ENCODE measurements around the gene PCDHGC5. TPM values are rescaled to one million over a fixed set of nuclear protein-coding genes. Genes with fewer than 3 reads are reported as not detected.

Gene PCDHGC5
- total and polyA plus RNA-seq, 2 experiments from 2014 or later = 1.8 to 2.2 TPM

DNA sequence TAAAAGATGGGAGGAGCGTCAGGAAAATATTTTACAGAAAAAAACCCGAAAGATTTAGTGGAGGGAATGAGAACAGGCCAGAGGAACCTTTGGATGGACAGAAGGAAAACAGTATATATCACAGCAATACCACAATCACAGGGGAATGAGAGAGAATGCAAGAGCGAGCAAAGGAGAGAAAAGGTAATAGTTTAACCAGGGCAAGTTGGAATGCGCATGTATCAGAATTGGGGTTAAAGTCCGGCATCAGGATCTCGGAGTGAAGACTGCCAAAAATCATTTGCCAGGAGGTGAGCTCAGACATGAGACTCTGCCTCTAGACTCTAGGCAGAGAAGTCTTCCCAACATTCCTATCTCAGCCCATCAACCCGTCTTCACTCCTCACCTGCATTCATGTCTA lies 36.8 kb downstream of the PCDHGC5 start:
- Histone ChIP-seq H3K27me3 (replicated peaks; ENCODE audit: insufficient read depth) (no peaks in the 10 kb centered on the region), H4K20me1 (ENCODE audit: insufficient read depth) (no peaks in the 10 kb centered on the region), H3K9ac (peak overlapping the region; percentile 75), H3K79me2 (ENCODE audit: insufficient read depth) (0 out of 2 replicates have a peak, but pooled peaks cover 7% of the 10 kb centered on the region), H3K9me2 (ENCODE audit: insufficient read depth) (no peaks in the 10 kb centered on the region), H2AFZ (peak overlapping the region; percentile 57), H3K4me1 (ENCODE audit: insufficient read depth) (peaks cover 68% of the 10 kb centered on the region), H3K36me3 (ENCODE audit: low read depth) (0 out of 2 replicates have a peak, but pooled peaks cover 4% of the 10 kb centered on the region), H3K27ac (peak overlapping the region; percentile 92), H3K4me2 (ENCODE audit: unreplicated experiment) (peak overlapping the region; percentile 96), H3K4me3 (peak overlapping the region; percentile 58), H3K9me3 (ENCODE audit: low read depth) (no peaks in the 10 kb centered on the region), H3F3A (ENCODE audit: insufficient read depth) (peaks cover 83% of the 10 kb centered on the region)
- peak; percentile 37 for DNase-seq
- in situ Hi-C loops (cut with MboI) = no loop called here
- 29% methylated on average over 7 of the region's 7 CpGs for WGBS, 2 experiments (ENCODE audit: low coverage in 1 of 2, low lambda C conversion rate in 2 of 2, missing lambda C conversion rate in 2 of 2)
- TF ChIP-seq EZH2 (IDR thresholded peaks at IDR 0.05; ENCODE audit: insufficient read depth, poor library complexity, severe bottlenecking) = no peak
- TF ChIP-seq EZH2phosphoT487 (IDR thresholded peaks at IDR 0.05; ENCODE audit: insufficient read depth, low read depth) = no peak

DNA sequence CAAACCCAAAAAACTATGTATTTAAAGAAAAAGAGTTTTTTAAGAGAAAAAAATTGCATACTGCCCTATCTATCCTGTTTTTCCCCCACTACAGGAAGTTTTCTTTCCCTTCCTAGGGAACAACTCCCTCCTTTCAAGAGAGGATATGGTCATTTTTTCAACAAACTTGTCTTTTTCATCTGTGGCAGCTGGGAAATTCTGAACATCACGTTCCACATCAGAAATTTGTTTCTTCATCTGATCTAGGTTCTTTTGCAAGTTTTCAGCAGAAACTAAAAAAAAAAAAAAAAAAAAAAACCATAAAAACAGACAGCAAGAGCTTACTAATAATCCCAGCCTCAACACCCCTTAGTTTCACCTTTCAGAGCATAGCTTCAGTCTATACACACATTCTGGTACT lies 38.5 kb downstream of the PCDHGC5 start:
- 0 out of 2 replicates have a peak, but pooled peaks cover 11% of the 10 kb centered on the region for H3K79me2 ChIP-seq (ENCODE audit: insufficient read depth)
- no peak overlapping the region for H3K9ac ChIP-seq
- no peaks in the 10 kb centered on the region for H3K9me3 ChIP-seq (ENCODE audit: low read depth)
- DNase-seq = no peak
- TF ChIP-seq EZH2 (IDR thresholded peaks at IDR 0.05; ENCODE audit: insufficient read depth, poor library complexity, severe bottlenecking) (no peak), EZH2phosphoT487 (IDR thresholded peaks at IDR 0.05; ENCODE audit: insufficient read depth, low read depth) (no peak)
- H4K20me1 ChIP-seq (ENCODE audit: insufficient read depth) = no peaks in the 10 kb centered on the region
- 0 out of 2 replicates have a peak, but pooled peaks cover 4% of the 10 kb centered on the region for H3K36me3 ChIP-seq (ENCODE audit: low read depth)
- no peaks in the 10 kb centered on the region for H3K9me2 ChIP-seq (ENCODE audit: insufficient read depth)
- in situ Hi-C loops (cut with MboI) = no loop called here
- H2AFZ ChIP-seq = no peak overlapping the region
- H3K27ac ChIP-seq = no peak overlapping the region; the same call in 1 of the 2 replicates
- WGBS, 2 experiments (ENCODE audit: low coverage in 1 of 2, low lambda C conversion rate in 2 of 2, missing lambda C conversion rate in 2 of 2) = 15 to 18% methylated on average over 1 of the region's 1 CpG
- H3F3A ChIP-seq (ENCODE audit: insufficient read depth) = peaks cover 75% of the 10 kb centered on the region
- H3K4me1 ChIP-seq (ENCODE audit: insufficient read depth) = peaks cover 53% of the 10 kb centered on the region
- no peak overlapping the region for H3K4me3 ChIP-seq
- no peaks in the 10 kb centered on the region for H3K27me3 ChIP-seq (replicated peaks; ENCODE audit: insufficient read depth)
- no peak overlapping the region for H3K4me2 ChIP-seq (ENCODE audit: unreplicated experiment)

DNA sequence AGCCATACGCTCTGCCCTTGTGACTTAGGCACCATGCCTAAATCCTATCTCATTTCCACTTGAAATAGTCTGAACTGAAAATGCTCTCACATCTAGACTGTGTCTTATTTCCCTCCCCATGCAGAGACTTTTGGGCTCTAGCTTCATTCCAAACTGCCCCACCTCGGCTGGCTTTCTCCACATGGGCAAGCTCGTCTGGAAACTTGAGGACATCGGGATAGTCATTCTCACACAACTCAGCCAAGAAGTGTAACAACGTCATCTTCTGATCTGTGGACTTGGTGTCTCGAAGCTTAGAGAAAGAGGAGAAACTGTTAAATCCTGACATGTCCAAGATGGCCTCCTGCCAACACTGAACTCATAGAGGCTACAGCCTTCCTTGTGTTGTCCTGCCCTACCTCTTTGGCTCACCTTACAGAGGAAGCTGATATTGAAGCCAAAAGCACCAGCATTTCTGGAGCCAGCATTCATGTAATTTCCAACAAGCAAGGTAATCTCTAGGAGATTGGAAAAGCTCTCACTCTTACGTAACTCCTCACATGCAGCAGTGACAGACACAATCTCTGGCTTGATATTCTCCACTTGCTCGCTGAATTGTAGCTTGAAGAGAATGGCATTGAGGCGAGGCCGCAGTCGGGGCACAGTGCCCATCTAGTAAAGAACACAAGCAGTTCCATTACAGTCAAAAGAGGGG lies 39.6 kb downstream of the PCDHGC5 start:
- H3K27me3 ChIP-seq (replicated peaks; ENCODE audit: insufficient read depth) = no peaks in the 10 kb centered on the region
- TF ChIP-seq EZH2phosphoT487 (IDR thresholded peaks at IDR 0.05; ENCODE audit: insufficient read depth, low read depth) = no peak
- TF ChIP-seq EZH2 (IDR thresholded peaks at IDR 0.05; ENCODE audit: insufficient read depth, poor library complexity, severe bottlenecking) = no peak
- in situ Hi-C loops (cut with MboI) = no loop called here
- no peaks in the 10 kb centered on the region for H4K20me1 ChIP-seq (ENCODE audit: insufficient read depth)
- peak overlapping the region; percentile 63 for H3K9ac ChIP-seq
- H3K4me3 ChIP-seq = peak overlapping the region; percentile 13; the same call in 1 of the 2 replicates
- no peaks in the 10 kb centered on the region for H3K9me2 ChIP-seq (ENCODE audit: insufficient read depth)
- peak; percentile 82 for DNase-seq
- peaks cover 9% of the 10 kb centered on the region for H3K36me3 ChIP-seq (ENCODE audit: low read depth)
- H3K27ac ChIP-seq = peak overlapping the region; percentile 90
- peak overlapping the region; percentile 72 for H3K4me2 ChIP-seq (ENCODE audit: unreplicated experiment)
- peaks cover 68% of the 10 kb centered on the region for H3F3A ChIP-seq (ENCODE audit: insufficient read depth)
- WGBS, 2 experiments (ENCODE audit: low coverage in 1 of 2, low lambda C conversion rate in 2 of 2, missing lambda C conversion rate in 2 of 2) = 19 to 21% methylated on average over 11 of the region's 11 CpGs
- no peaks in the 10 kb centered on the region for H3K9me3 ChIP-seq (ENCODE audit: low read depth)
- H3K4me1 ChIP-seq (ENCODE audit: insufficient read depth) = peaks cover 51% of the 10 kb centered on the region
- H2AFZ ChIP-seq = peak overlapping the region; percentile 42
- 0 out of 2 replicates have a peak, but pooled peaks cover 7% of the 10 kb centered on the region for H3K79me2 ChIP-seq (ENCODE audit: insufficient read depth)

DNA sequence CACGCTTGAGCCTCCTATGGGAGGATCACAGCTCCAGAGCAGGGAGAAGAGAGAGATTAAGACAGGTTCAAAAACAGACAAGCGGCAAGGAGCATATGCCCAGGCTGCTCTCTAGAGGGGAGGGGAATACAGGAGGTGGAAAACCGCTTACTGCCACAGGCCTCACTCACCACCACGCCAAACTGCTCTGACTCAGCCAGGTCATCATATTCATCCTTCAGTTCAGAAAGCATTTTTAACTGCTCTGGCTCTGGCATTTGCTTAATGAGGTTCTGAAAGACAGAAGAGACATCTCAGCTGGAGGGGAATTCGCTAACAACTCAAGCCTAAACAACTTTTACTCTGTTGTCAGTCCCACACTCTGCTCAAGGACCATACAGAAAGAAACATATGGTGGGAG lies 40.1 kb downstream of the PCDHGC5 start:
- DNase-seq = peak; percentile 85
- H3K4me1 ChIP-seq (ENCODE audit: insufficient read depth) = peaks cover 48% of the 10 kb centered on the region
- no peaks in the 10 kb centered on the region for H3K9me3 ChIP-seq (ENCODE audit: low read depth)
- TF ChIP-seq EZH2 (IDR thresholded peaks at IDR 0.05; ENCODE audit: insufficient read depth, poor library complexity, severe bottlenecking) (no peak), EZH2phosphoT487 (IDR thresholded peaks at IDR 0.05; ENCODE audit: insufficient read depth, low read depth) (no peak)
- H3K79me2 ChIP-seq (ENCODE audit: insufficient read depth) = 0 out of 2 replicates have a peak, but pooled peaks cover 6% of the 10 kb centered on the region
- in situ Hi-C loops (cut with MboI) = no loop called here
- no peaks in the 10 kb centered on the region for H3K9me2 ChIP-seq (ENCODE audit: insufficient read depth)
- H3F3A ChIP-seq (ENCODE audit: insufficient read depth) = peaks cover 65% of the 10 kb centered on the region
- H3K27me3 ChIP-seq (replicated peaks; ENCODE audit: insufficient read depth) = no peaks in the 10 kb centered on the region
- H2AFZ ChIP-seq = peak overlapping the region; percentile 42
- peak overlapping the region; percentile 90 for H3K27ac ChIP-seq
- H4K20me1 ChIP-seq (ENCODE audit: insufficient read depth) = no peaks in the 10 kb centered on the region
- peak overlapping the region; percentile 63 for H3K9ac ChIP-seq
- 8 to 12% methylated on average over 5 of the region's 5 CpGs for WGBS, 2 experiments (ENCODE audit: low coverage in 1 of 2, low lambda C conversion rate in 2 of 2, missing lambda C conversion rate in 2 of 2)
- peak overlapping the region; percentile 13 for H3K4me3 ChIP-seq
- peak overlapping the region; percentile 72 for H3K4me2 ChIP-seq (ENCODE audit: unreplicated experiment)
- peaks cover 7% of the 10 kb centered on the region for H3K36me3 ChIP-seq (ENCODE audit: low read depth)
